GM23248 (cell line): Measurements from ENCODE around the gene CPA1.

Experiments used
- EZH2 ChIP-seq: fragments of 200-600 bp; sonication (generic); IDR thresholded peaks from 2 replicates; pipeline ENCODE4 v1.6.1; 2018; ENCODE audit warnings: antibody characterized with exemption, mild to moderate bottlenecking; ENCODE audit not compliant: insufficient read depth, poor library complexity, severe bottlenecking
- EZH2phosphoT487 ChIP-seq: fragments of 200-600 bp; sonication (generic); IDR thresholded peaks from 2 replicates; pipeline ENCODE4 v1.6.1; 2018; ENCODE audit warnings: antibody characterized with exemption, moderate library complexity, mild to moderate bottlenecking, low read depth; ENCODE audit not compliant: insufficient read depth

DNA sequence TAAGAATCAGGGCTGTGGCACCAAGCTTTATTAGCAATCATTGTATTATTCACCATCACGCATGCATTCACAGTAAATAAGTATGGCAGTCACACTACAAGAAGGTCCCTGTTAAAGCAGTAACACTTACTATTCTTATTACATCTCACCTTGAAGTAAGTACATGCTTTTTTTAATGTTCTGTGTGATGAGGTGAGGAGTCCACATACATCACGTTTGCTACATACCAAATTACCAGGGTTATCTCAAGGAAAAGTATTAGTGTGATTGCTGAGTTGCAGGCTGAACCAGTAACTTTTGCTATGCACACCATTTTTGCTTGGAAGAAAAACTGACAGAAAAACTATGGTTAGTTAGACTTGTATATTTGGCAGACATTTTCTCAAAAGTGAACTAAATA lies 24.7 kb downstream of the CPA1 start:
- TF ChIP-seq EZH2 = no peak
- no peak for TF ChIP-seq EZH2phosphoT487
